OCI-LY3 (cell line): ENCODE results near the gene DDX10.

Experiments
- H2AFZ ChIP-seq: fragments of 200-600, 300-600 bp; shearing (Covaris generic); 2 replicates; pipeline ENCODE4 v1.6.0; 2014; ENCODE audit warnings: antibody characterized with exemption, low read depth, low read length
- H3K27ac ChIP-seq: fragments of 200-600, 300-600 bp; sonication (generic); 2 replicates; pipeline ENCODE4 v1.5.1; 2014; ENCODE audit warnings: mild to moderate bottlenecking, low read length, moderate library complexity, mixed read lengths
- H3K27me3 ChIP-seq: fragments of 200-600, 300-600 bp; sonication (generic); 2 replicates; pipeline ENCODE4 v1.6.1; 2014; ENCODE audit warnings: low read depth, low read length, mixed read lengths
- H3K36me3 ChIP-seq: fragments of 200-600, 300-600 bp; sonication (generic); replicated peaks from 2 replicates; pipeline ENCODE3; 2014; ENCODE audit warnings: low read depth, low read length, mixed read lengths
- H3K4me1 ChIP-seq: fragments of 300-600, 200-600 bp; sonication (generic); 2 replicates; pipeline ENCODE4 v1.6.1; 2014; ENCODE audit warnings: low read length, mixed read lengths
- H3K4me2 ChIP-seq: fragments of 200-600, 300-600 bp; sonication (generic); 2 replicates; pipeline ENCODE4 v1.6.1; 2014; ENCODE audit warnings: low read length, mixed read lengths
- H3K4me3 ChIP-seq: fragments of 300-600, 200-600 bp; sonication (generic); 2 replicates; pipeline ENCODE4 v1.5.1; 2014; ENCODE audit warnings: antibody characterized with exemption, mild to moderate bottlenecking, low read length, moderate library complexity
- H3K79me2 ChIP-seq: fragments of 300-600, 200-600 bp; shearing (Covaris generic); 2 replicates; pipeline ENCODE4 v1.6.1; 2014; ENCODE audit warnings: mild to moderate bottlenecking, low read length, mixed read lengths
- H3K9ac ChIP-seq: fragments of 300-600, 200-600 bp; shearing (Covaris generic); 2 replicates; pipeline ENCODE4 v1.6.0; 2014; ENCODE audit warnings: mild to moderate bottlenecking, low read length, moderate library complexity
- H3K9me3 ChIP-seq: fragments of 200-600, 300-600 bp; shearing (Covaris generic); 2 replicates; pipeline ENCODE4 v1.6.1; 2014; ENCODE audit warnings: low read length, mixed read lengths; ENCODE audit not compliant: insufficient read depth
- H4K20me1 ChIP-seq: fragments of 200-600, 300-600 bp; sonication (generic); 2 replicates; pipeline ENCODE4 v1.6.1; 2016; ENCODE audit warnings: low read length, mixed read lengths; ENCODE audit not compliant: insufficient read depth
- EZH2phosphoT487 ChIP-seq: fragments of 200-600 bp; shearing (Covaris generic); IDR thresholded peaks from 2 replicates; pipeline ENCODE4 v1.6.1; 2018; ENCODE audit warnings: antibody characterized with exemption, mixed run types, low read depth
- TF ChIP-seq, protein P1 (sequence below): fragments of 200-600, 300-600 bp; sonication (generic); IDR thresholded peaks from 2 replicates; pipeline ENCODE4 v1.5.1; 2014; ENCODE audit warnings: antibody characterized with exemption, low read length, low read depth

The DDX10 gene

DNA sequence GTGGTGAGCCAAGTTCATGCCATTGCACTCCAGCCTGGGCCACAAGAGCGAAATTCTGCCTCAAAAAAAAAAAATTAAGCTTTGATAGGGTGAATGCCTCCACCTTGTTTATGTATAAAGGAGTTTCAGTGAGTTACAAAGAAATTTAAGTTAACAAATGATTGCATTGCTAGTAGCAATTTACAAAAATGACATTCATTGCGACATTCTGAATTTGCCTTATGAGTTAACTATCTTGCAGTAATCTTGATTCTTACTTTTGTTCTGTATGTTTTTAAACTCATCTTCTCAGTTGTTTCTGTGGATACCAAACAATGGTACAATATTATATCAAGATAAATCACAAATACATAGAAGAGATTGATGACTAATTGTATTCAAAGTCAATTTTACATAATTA is 207.0 kb downstream of the DDX10 start:
- Histone ChIP-seq H3K4me2 (no peak overlapping the region), H3K4me3 (no peak overlapping the region), H3K4me1 (no peaks in the 10 kb centered on the region), H3K9ac (no peak overlapping the region), H3K36me3 (no peaks in the 10 kb centered on the region), H3K79me2 (no peaks in the 10 kb centered on the region), H3K27me3 (no peaks in the 10 kb centered on the region), H3K9me3 (no peaks in the 10 kb centered on the region), H3K27ac (no peak overlapping the region), H2AFZ (no peak overlapping the region), H4K20me1 (no peaks in the 10 kb centered on the region)
- TF ChIP-seq, protein P1, sequence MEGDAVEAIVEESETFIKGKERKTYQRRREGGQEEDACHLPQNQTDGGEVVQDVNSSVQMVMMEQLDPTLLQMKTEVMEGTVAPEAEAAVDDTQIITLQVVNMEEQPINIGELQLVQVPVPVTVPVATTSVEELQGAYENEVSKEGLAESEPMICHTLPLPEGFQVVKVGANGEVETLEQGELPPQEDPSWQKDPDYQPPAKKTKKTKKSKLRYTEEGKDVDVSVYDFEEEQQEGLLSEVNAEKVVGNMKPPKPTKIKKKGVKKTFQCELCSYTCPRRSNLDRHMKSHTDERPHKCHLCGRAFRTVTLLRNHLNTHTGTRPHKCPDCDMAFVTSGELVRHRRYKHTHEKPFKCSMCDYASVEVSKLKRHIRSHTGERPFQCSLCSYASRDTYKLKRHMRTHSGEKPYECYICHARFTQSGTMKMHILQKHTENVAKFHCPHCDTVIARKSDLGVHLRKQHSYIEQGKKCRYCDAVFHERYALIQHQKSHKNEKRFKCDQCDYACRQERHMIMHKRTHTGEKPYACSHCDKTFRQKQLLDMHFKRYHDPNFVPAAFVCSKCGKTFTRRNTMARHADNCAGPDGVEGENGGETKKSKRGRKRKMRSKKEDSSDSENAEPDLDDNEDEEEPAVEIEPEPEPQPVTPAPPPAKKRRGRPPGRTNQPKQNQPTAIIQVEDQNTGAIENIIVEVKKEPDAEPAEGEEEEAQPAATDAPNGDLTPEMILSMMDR, result no peak
- no peak for TF ChIP-seq EZH2phosphoT487

DNA sequence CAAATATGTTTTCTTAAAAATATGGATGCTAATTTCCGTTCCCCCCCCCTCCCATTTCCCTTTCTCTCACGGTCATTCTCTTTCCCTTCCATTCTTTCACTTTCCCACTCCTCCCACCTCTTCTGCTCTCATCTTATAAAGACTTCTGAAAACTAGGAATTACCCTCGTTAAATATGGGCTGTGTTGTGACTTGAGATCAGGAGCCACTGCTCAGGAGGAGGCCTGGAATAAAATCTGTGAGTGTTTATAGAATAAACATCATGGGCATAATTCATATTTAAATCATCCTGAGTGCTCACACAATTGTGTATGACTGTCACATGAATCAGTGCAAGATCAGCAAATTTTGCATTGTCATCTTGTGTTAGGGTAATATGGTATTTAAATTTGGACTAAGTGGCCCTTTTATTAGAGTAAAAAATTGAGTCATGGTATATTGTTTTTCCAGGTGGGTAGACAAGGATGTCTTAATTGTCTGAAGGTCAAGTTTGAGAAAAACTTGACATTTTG is 208.0 kb downstream of the DDX10 start:
- Histone ChIP-seq H2AFZ (no peak overlapping the region), H3K79me2 (no peaks in the 10 kb centered on the region), H3K27ac (no peak overlapping the region), H3K36me3 (no peaks in the 10 kb centered on the region), H3K4me1 (no peaks in the 10 kb centered on the region), H3K27me3 (no peaks in the 10 kb centered on the region), H3K4me2 (no peak overlapping the region), H3K9ac (no peak overlapping the region), H3K9me3 (no peaks in the 10 kb centered on the region), H4K20me1 (no peaks in the 10 kb centered on the region), H3K4me3 (no peak overlapping the region)
- no peak for TF ChIP-seq EZH2phosphoT487
- TF ChIP-seq, protein P1, result no peak

DNA sequence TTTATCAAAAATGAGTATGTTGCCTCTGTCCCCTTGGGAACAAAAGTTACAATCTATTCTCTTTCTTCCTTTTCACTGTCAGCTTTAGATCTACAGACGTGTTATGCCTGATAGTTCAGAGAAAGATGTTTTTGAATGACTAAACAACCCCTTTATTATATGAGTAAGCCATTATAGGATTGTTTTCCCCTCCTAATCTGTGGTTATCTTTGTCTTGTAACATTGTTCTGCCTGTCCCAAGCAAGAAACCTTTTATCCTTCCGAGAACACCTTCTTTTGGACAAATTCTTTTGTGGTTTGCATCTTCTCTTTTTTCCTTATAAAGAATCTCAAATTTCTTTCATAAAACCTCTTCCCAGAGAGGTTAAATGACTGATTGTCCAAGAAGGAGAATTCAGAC is 208.4 kb downstream of the DDX10 start:
- no peaks in the 10 kb centered on the region for H3K79me2 ChIP-seq
- H3K4me1 ChIP-seq, result no peaks in the 10 kb centered on the region
- TF ChIP-seq EZH2phosphoT487, result no peak
- TF ChIP-seq, protein P1, result no peak
- H3K27me3 ChIP-seq, result no peaks in the 10 kb centered on the region
- H3K36me3 ChIP-seq, result no peaks in the 10 kb centered on the region
- no peak overlapping the region for H3K4me3 ChIP-seq
- H2AFZ ChIP-seq, result no peak overlapping the region
- no peaks in the 10 kb centered on the region for H3K9me3 ChIP-seq
- no peak overlapping the region for H3K4me2 ChIP-seq
- no peak overlapping the region for H3K9ac ChIP-seq
- no peaks in the 10 kb centered on the region for H4K20me1 ChIP-seq
- no peak overlapping the region for H3K27ac ChIP-seq

DNA sequence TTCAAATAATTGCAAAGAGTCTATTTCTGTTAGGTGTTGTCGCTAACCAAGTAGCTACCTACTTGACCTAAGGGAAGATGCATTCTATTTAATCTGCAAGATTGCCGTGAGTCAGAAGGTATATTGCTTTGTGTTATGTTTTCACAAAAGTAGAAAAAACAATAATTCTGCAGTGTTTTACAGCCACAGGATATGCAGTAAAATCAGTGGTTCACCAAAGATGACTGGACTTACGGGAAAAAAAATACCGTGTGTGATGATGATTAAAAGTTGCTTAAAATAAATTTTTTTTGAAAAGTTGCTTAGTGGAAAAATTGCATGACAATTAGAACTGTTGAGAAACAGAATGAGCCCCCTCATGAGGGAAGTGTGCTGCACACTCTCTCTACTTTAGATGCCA is 209.1 kb downstream of the DDX10 start:
- H3K4me2 ChIP-seq, result no peak overlapping the region
- H3K4me3 ChIP-seq, result no peak overlapping the region
- no peaks in the 10 kb centered on the region for H4K20me1 ChIP-seq
- no peak overlapping the region for H3K9ac ChIP-seq
- H3K36me3 ChIP-seq, result no peaks in the 10 kb centered on the region
- TF ChIP-seq EZH2phosphoT487, result no peak
- TF ChIP-seq, protein P1, result no peak
- no peak overlapping the region for H2AFZ ChIP-seq
- no peaks in the 10 kb centered on the region for H3K9me3 ChIP-seq
- H3K27ac ChIP-seq, result no peak overlapping the region
- H3K79me2 ChIP-seq, result no peaks in the 10 kb centered on the region
- no peaks in the 10 kb centered on the region for H3K27me3 ChIP-seq
- H3K4me1 ChIP-seq, result no peaks in the 10 kb centered on the region
